WI38 (cell line): ENCODE data around the gene SRP54.
"Not testable (repeated sequence)": the region's sequence is repeated elsewhere in the genome, so short reads cannot be mapped to it uniquely, and the experiment has no call there.

Source experiments
- H3K4me3 ChIP-seq: 2 replicates; pipeline ENCODE4 v1.5.1; 2011; ENCODE audit warnings: low read depth, mild to moderate bottlenecking, control low read depth, low read length
- CTCF ChIP-seq: IDR thresholded peaks from 2 replicates; pipeline ENCODE4 v1.5.1; 2012; ENCODE audit warnings: low read depth, mild to moderate bottlenecking, control low read depth, low read length

Gene SRP54

DNA sequence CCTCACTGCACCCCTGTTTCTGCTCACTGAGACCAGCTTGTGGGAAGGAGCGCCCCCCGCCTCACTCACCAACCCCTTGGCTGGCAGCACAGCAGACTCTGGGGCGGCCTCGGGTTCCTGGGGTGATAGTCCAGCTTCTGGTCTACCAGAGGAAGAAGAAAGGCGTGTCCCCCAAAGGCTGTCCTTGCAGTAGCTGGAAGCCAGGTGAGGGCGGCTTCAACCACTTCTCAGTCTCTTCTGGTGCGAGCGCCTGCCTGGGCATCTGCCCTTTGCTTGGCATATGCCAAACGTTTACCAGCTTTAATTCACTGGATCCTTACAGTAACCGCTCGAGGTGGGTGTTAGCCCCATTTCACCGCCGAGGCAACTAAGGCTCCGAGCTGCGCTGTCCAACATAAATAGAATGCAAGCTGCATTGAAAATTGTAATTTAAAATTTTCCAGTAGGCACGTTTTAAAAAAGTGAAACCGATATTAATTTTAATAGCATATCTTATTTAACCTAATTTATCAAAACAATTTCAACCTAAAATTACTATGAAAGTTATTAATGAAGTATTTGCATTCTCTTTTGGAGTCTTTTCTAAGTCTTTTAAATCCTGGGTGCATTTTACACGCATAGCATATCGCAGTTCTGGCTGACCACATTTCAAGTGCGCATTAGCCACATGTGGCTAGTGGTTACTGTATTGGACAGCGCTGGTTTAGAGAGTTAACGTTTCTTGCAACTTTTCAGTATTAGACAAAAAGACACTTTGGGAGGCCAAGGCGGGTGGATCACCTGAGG is 64.2 kb downstream of the SRP54 start:
- no peak for TF ChIP-seq CTCF
- H3K4me3 ChIP-seq = peak overlapping the region; percentile 96

DNA sequence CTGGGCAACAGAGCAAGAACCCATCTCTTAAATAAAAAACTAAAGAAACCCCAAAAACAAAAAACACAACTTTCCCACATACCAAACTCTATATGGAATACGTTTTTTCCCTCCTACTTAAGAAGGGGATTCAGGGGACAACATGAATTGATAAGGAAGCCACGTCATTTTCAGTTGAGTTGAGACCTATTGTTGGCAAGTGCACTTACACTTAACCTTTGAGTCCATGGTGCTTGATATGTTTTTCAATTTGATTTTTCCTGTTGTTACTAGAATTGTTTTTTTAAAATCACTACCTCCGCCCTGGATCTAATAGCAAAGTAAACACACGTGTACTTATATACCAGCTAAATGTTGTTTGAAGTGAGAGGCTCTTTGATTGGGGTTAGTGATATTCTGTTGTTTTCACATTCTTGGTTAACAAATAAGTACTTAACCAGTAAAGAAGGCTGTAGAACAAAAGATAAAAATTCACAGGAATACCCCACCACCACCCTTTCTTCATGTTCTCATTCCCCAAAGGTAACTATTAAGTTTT is 65.3 kb downstream of the SRP54 start:
- H3K4me3 ChIP-seq = peak overlapping the region; percentile 96; the same call in 1 of the 2 replicates
- TF ChIP-seq CTCF = no peak

GRCh38 chr14:35050652-35051051 is 67.9 kb downstream of the SRP54 start:
- no peak for TF ChIP-seq CTCF
- H3K4me3 ChIP-seq = no peak overlapping the region

DNA sequence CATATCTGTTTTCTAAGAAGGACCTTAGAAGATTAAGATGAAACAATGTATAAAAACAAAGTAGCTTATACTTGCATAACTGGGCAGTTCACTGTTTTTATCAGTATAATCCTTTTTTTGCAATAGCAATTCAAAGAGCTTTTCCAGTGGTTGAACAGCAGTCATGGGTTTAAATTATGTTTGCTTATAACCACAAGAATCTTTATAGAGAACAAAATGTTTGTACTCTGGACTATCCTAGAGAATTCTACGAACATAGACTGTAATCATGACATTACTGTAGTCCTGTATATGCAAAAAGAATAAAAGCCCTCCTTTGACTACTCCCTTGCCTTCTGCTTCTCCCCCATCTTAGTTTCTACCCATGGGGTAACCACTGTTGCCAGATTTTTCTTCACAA is 69.0 kb downstream of the SRP54 start:
- no peak for TF ChIP-seq CTCF
- H3K4me3 ChIP-seq = no peak overlapping the region

- TF ChIP-seq CTCF = no peak
- no peak overlapping the region for H3K4me3 ChIP-seq
Observed at GRCh38 chr14:35052637-35053036, 69.8 kb downstream of the SRP54 start.

GRCh38 chr14:35061113-35061791 is 78.5 kb downstream of the SRP54 start:
- H3K4me3 ChIP-seq = not testable (repeated sequence)

GRCh38 chr14:35065731-35066130 is 82.9 kb downstream of the SRP54 start:
- H3K4me3 ChIP-seq = not testable (repeated sequence)

DNA sequence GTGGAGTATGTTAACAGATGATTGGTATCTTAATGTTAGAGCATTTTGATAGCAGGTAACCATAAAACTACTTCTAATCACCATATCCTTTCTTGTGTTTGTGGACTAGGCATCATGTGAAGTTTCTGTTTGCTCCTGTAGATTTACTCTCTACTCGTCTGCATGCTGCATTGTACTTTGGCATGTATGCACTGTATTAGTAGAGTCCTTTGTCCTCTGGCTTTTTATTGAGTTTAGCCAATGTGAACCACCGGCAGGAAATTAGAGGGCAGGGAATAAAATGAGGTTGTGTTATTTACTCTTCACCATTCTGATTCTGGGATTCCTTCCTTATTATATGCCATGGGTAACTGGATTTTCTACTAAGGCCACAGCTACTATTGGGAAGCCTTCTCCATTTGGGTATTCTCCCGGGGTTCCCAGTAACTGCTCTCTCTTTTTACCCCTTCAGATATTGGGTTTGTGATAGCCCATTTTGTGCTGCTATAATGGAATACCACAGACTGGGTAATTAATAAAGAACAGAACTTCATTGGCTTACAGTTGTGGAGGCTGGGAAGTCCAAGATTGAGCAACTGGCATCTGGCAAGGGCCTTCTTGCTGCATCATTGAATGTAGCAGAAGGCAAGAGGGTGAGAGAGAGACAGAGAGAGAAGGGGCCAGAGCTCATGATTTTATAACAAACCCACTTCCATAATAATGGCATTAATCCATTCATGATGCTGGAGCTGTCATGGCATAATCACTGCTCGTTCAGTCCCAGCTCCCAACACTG is 85.6 kb downstream of the SRP54 start:
- no peak overlapping the region for H3K4me3 ChIP-seq
- TF ChIP-seq CTCF = no peak
